SK-N-SH (cell line): ENCODE data around the gene C9orf72. TPM values are rescaled to one million over a fixed set of nuclear protein-coding genes. Genes with fewer than 3 reads are reported as not detected.

Source experiments
- CTCF ChIA-PET: fragments of 300-600, 350-600 bp; formaldehyde crosslinking; extraction: SDS; loops from one replicate; lab custom pipeline; 2021; lab: Yijun Ruan, JAX
- POLR2A ChIA-PET: fragments of 350-600 bp; sonication (Branson Sonifier 250); formaldehyde crosslinking; extraction: SDS; loops from one replicate; lab custom pipeline; 2020; ENCODE audit warnings: antibody characterized with exemption, inconsistent platforms; lab: Yijun Ruan, JAX
- DNase-seq: peaks from one replicate; pipeline ENCODE4 v3.0.0; 2012
- H2AFZ ChIP-seq: fragments of 200-600 bp; sonication (generic); 2 replicates; pipeline ENCODE4 v1.8.1; 2016; ENCODE audit warnings: antibody characterized with exemption, mild to moderate bottlenecking, low read depth
- H3F3A ChIP-seq: fragments of 200-600 bp; sonication (generic); replicated peaks from 2 replicates; pipeline ENCODE3; 2016; ENCODE audit warnings: antibody characterized with exemption, mild to moderate bottlenecking; ENCODE audit not compliant: insufficient read depth
- H3K27ac ChIP-seq, 2 experiments: fragments of 200-500 bp in 1 of 2; fragments of 200-600 bp in 1 of 2; sonication (Bioruptor generic) in 1 of 2; sonication (generic), shearing (Covaris generic) in 1 of 2; 2 replicates each; pipeline versions ENCODE4 v1.5.1 to v1.6.1; 2014 to 2016; ENCODE audit warnings: low read depth in 2 of 2, inconsistent platforms in 1 of 2, low read length in 1 of 2, mild to moderate bottlenecking in 1 of 2, mixed read lengths in 1 of 2
- H3K27me3 ChIP-seq: fragments of 200-600 bp; sonication (generic), shearing (Covaris generic); 2 replicates; pipeline ENCODE4 v1.6.1; 2016; ENCODE audit warnings: mixed run types; ENCODE audit not compliant: insufficient read depth
- H3K36me3 ChIP-seq, 2 experiments: fragments of 200-500 bp in 1 of 2; fragments of 200-600 bp in 1 of 2; sonication (Bioruptor generic) in 1 of 2; sonication (generic) in 1 of 2; replicated peaks in 1 of 2; 2 replicates each; pipeline versions ENCODE3 to v1.5.1; 2014 to 2016; ENCODE audit warnings: low read length in 1 of 2, mild to moderate bottlenecking in 1 of 2; ENCODE audit not compliant: insufficient read depth in 2 of 2, control insufficient read depth in 1 of 2
- H3K4me1 ChIP-seq, 2 experiments: fragments of 200-500 bp in 1 of 2; fragments of 200-600 bp in 1 of 2; sonication (Bioruptor generic) in 1 of 2; sonication (generic), shearing (Covaris generic) in 1 of 2; 2 replicates each; pipeline versions ENCODE4 v1.5.1 to v1.6.1; 2014 to 2016; ENCODE audit warnings: low read depth in 1 of 2, low read length in 1 of 2, mixed run types in 1 of 2; ENCODE audit not compliant: insufficient read depth in 2 of 2, control insufficient read depth in 1 of 2
- H3K4me2 ChIP-seq: fragments of 200-600 bp; sonication (generic), shearing (Covaris generic); 2 replicates; pipeline ENCODE4 v1.6.1; 2017; ENCODE audit warnings: mixed run types
- H3K4me3 ChIP-seq, 2 experiments: fragments of 200-500 bp in 1 of 2; fragments of 200-600 bp in 1 of 2; sonication (Bioruptor generic) in 1 of 2; sonication (generic), shearing (Covaris generic) in 1 of 2; 2 replicates each; pipeline versions ENCODE4 v1.5.1 to v1.8.1; 2014 to 2016; ENCODE audit warnings: low read depth in 2 of 2, inconsistent platforms in 1 of 2, low read length in 1 of 2, mild to moderate bottlenecking in 1 of 2, mixed read lengths in 1 of 2, moderate library complexity in 1 of 2
- H3K79me2 ChIP-seq: fragments of 200-600 bp; sonication (generic); 2 replicates; pipeline ENCODE4 v1.8.1; 2017; ENCODE audit warnings: mild to moderate bottlenecking; ENCODE audit not compliant: insufficient read depth
- H3K9ac ChIP-seq: fragments of 200-600 bp; sonication (generic); 2 replicates; pipeline ENCODE4 v1.6.1; 2017; ENCODE audit warnings: mixed run types
- H3K9me2 ChIP-seq: fragments of 200-600 bp; sonication (generic); 2 replicates; pipeline ENCODE4 v1.6.1; 2017; ENCODE audit warnings: mixed run types
- H3K9me3 ChIP-seq: fragments of 200-600 bp; sonication (generic); 2 replicates; pipeline ENCODE4 v1.6.1; 2017; ENCODE audit warnings: mixed run types, mild to moderate bottlenecking, moderate library complexity
- H4K20me1 ChIP-seq: fragments of 200-600 bp; sonication (generic); 2 replicates; pipeline ENCODE4 v1.6.1; 2017; ENCODE audit warnings: mild to moderate bottlenecking, mixed run types; ENCODE audit not compliant: insufficient read depth
- CHD2 ChIP-seq: fragments of 150-350 bp; IDR thresholded peaks from 2 replicates; pipeline ENCODE4 v1.6.1; 2018; ENCODE audit warnings: low read length; ENCODE audit not compliant: partially characterized antibody
- ELF1 ChIP-seq: IDR thresholded peaks from 2 replicates; pipeline ENCODE4 v1.4.0; 2012
- EP300 ChIP-seq, 2 experiments: IDR thresholded peaks; 2 replicates each; pipeline versions ENCODE4 v1.4.0 to v1.6.1; 2012; ENCODE audit warnings: borderline replicate concordance in 1 of 2, low read depth in 1 of 2, low read length in 1 of 2
- FOXJ3 ChIP-seq: sonication (generic); formaldehyde crosslinking; IDR thresholded peaks from 2 replicates; pipeline ENCODE4 v1.5.1; 2020; ENCODE audit warnings: mild to moderate bottlenecking, missing genetic modification reagents
- GATA2 ChIP-seq: sonication (generic); formaldehyde crosslinking; IDR thresholded peaks from 2 replicates; pipeline ENCODE4 v1.5.0; 2020; ENCODE audit warnings: mild to moderate bottlenecking, missing genetic modification reagents
- NRF1 ChIP-seq: IDR thresholded peaks from 2 replicates; pipeline ENCODE4 v1.6.1; 2012; ENCODE audit warnings: low read depth, mild to moderate bottlenecking, low read length
- POLR2AphosphoS5 ChIP-seq: IDR thresholded peaks from 2 replicates; pipeline ENCODE4 v1.6.1; 2012; ENCODE audit warnings: low read depth, low read length
- RAD21 ChIP-seq: IDR thresholded peaks from 2 replicates; pipeline ENCODE4 v1.6.1; 2012; ENCODE audit warnings: mild to moderate bottlenecking, low read length
- RCOR1 ChIP-seq: fragments of 150-350 bp; IDR thresholded peaks from 2 replicates; pipeline ENCODE4 v1.6.1; 2017; ENCODE audit warnings: antibody characterized with exemption, low read length
- RXRA ChIP-seq: IDR thresholded peaks from 2 replicates; pipeline ENCODE4 v1.4.0; 2012; ENCODE audit warnings: low read depth, mild to moderate bottlenecking, borderline replicate concordance
- SIN3A ChIP-seq: IDR thresholded peaks from 2 replicates; pipeline ENCODE4 v1.6.1; 2012; ENCODE audit warnings: low read depth, mild to moderate bottlenecking, low read length, moderate library complexity, borderline replicate concordance
- TAF1 ChIP-seq: IDR thresholded peaks from 2 replicates; pipeline ENCODE4 v1.6.1; 2012; ENCODE audit warnings: low read depth, mild to moderate bottlenecking, low read length, moderate library complexity, borderline replicate concordance
- TEAD4 ChIP-seq: IDR thresholded peaks from 2 replicates; pipeline ENCODE4 v1.4.0; 2012; ENCODE audit warnings: mild to moderate bottlenecking, borderline replicate concordance; ENCODE audit not compliant: insufficient read depth
- WGBS: methylation state at CpG from one replicate; pipeline ENCODE4 v1.1.6; 2017; ENCODE audit warnings: low lambda C conversion rate; 5-methylcytosine and 5-hydroxymethylcytosine counted together
- polyA plus RNA-seq, 3 experiments: library from polyadenylated mRNA; depleted of rRNA; stranded (reverse); fragments of >200 nt; gene quantifications; 2 replicates each; pipeline ENCODE4 v1.2.3, GENCODE V29; 2012
- TF ChIP-seq, protein P1 (sequence below): IDR thresholded peaks from 2 replicates; pipeline ENCODE4; 2012
- TF ChIP-seq, protein P2 (sequence below): fragments of 150-350 bp; IDR thresholded peaks from 2 replicates; pipeline ENCODE4 v1.6.1; 2017; ENCODE audit warnings: antibody characterized with exemption, low read length, low read depth, borderline replicate concordance
- TF ChIP-seq, protein P3 (sequence below): IDR thresholded peaks from 2 replicates; pipeline ENCODE4 v1.4.0; 2012; ENCODE audit warnings: low read depth
- TF ChIP-seq, protein P4 (sequence below): IDR thresholded peaks from 2 replicates; pipeline ENCODE4 v1.6.1; 2012; ENCODE audit warnings: mild to moderate bottlenecking, low read depth, low read length, moderate library complexity

C9orf72 gene
- polyA plus RNA-seq, 1 of the 3 experiments (the other 2 are of a cell fraction) = 4.0 TPM

DNA sequence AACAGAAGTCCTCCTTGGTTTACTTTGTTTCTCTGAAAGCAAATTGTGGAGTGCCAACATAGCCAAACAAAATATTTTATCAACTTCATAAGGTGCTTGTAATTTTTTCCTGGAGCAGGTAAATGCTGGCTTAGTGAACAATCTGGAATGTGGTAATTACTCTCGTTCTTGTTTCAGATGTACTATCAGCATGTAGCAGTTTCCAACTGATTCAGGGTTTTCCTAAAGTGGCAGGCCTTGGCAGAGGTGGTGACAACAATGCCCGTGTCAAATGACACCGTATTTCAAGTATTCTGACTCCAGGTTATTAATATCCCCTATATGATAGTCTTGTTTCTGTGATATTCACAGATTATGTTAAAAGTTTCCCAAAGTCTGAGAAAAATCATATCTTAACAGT lies 1.2 kb downstream of the C9orf72 start:
- Histone ChIP-seq H3K36me3 (peaks cover 0 to under 1% of the 10 kb centered on the region in 2 experiments), H3K27ac (peak overlapping the region; percentile 86 to 94), H3K4me2 (peak overlapping the region; percentile 89), H3K9ac (peak overlapping the region; percentile 86), H3K4me1 (peaks cover 4 to 14% of the 10 kb centered on the region in 2 experiments; a peak in 3 of 4 replicates), H4K20me1 (no peaks in the 10 kb centered on the region), H3K27me3 (no peaks in the 10 kb centered on the region), H3K9me3 (no peaks in the 10 kb centered on the region), H3K4me3 (peak overlapping the region; percentile 67 to 90), H3F3A (no peaks in the 10 kb centered on the region), H2AFZ (peak overlapping the region; percentile 72; the same call in 1 of the 2 replicates), H3K79me2 (peaks cover 42% of the 10 kb centered on the region), H3K9me2 (no peaks in the 10 kb centered on the region)
- TF ChIP-seq TEAD4 (no peak), RAD21 (no peak), EP300 (IDR thresholded peaks at IDR 0.05; ENCODE audit: borderline replicate concordance in 1 of 2, low read depth in 1 of 2, low read length in 1 of 2) (no peak), RXRA (no peak), FOXJ3 (CRISPR knock-in tag) (no peak), GATA2 (CRISPR knock-in tag) (no peak), TAF1 (no peak), RCOR1 (no peak), ELF1 (no peak), CHD2 (no peak), SIN3A (no peak), POLR2AphosphoS5 (no peak), NRF1 (no peak)
- TF ChIP-seq, protein P1, sequence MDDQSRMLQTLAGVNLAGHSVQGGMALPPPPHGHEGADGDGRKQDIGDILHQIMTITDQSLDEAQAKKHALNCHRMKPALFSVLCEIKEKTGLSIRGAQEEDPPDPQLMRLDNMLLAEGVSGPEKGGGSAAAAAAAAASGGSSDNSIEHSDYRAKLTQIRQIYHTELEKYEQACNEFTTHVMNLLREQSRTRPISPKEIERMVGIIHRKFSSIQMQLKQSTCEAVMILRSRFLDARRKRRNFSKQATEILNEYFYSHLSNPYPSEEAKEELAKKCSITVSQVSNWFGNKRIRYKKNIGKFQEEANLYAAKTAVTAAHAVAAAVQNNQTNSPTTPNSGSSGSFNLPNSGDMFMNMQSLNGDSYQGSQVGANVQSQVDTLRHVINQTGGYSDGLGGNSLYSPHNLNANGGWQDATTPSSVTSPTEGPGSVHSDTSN = no peak
- TF ChIP-seq, protein P2, sequence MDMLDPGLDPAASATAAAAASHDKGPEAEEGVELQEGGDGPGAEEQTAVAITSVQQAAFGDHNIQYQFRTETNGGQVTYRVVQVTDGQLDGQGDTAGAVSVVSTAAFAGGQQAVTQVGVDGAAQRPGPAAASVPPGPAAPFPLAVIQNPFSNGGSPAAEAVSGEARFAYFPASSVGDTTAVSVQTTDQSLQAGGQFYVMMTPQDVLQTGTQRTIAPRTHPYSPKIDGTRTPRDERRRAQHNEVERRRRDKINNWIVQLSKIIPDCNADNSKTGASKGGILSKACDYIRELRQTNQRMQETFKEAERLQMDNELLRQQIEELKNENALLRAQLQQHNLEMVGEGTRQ = no peak
- TF ChIP-seq, protein P3, sequence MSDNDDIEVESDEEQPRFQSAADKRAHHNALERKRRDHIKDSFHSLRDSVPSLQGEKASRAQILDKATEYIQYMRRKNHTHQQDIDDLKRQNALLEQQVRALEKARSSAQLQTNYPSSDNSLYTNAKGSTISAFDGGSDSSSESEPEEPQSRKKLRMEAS = no peak
- TF ChIP-seq, protein P4, sequence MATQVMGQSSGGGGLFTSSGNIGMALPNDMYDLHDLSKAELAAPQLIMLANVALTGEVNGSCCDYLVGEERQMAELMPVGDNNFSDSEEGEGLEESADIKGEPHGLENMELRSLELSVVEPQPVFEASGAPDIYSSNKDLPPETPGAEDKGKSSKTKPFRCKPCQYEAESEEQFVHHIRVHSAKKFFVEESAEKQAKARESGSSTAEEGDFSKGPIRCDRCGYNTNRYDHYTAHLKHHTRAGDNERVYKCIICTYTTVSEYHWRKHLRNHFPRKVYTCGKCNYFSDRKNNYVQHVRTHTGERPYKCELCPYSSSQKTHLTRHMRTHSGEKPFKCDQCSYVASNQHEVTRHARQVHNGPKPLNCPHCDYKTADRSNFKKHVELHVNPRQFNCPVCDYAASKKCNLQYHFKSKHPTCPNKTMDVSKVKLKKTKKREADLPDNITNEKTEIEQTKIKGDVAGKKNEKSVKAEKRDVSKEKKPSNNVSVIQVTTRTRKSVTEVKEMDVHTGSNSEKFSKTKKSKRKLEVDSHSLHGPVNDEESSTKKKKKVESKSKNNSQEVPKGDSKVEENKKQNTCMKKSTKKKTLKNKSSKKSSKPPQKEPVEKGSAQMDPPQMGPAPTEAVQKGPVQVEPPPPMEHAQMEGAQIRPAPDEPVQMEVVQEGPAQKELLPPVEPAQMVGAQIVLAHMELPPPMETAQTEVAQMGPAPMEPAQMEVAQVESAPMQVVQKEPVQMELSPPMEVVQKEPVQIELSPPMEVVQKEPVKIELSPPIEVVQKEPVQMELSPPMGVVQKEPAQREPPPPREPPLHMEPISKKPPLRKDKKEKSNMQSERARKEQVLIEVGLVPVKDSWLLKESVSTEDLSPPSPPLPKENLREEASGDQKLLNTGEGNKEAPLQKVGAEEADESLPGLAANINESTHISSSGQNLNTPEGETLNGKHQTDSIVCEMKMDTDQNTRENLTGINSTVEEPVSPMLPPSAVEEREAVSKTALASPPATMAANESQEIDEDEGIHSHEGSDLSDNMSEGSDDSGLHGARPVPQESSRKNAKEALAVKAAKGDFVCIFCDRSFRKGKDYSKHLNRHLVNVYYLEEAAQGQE = no peak
- no peak for DNase-seq
- WGBS = 51% methylated on average over 3 of the region's 3 CpGs
- ChIA-PET CTCF (no interaction called here), POLR2A (no interaction called here)
